H1 (cell line): ENCODE measurements around the gene DFFB. TPM values are rescaled to one million over a fixed set of nuclear protein-coding genes. Genes with fewer than 3 reads are reported as not detected.

Source experiments
- BACH1 ChIP-seq: IDR thresholded peaks from 2 replicates; pipeline ENCODE4 v1.6.1; 2012; ENCODE audit warnings: low read length, improper control_type of control experiment
- CBX8 ChIP-seq: fragments of 300-800, 300-1000 bp; sonication (generic); IDR thresholded peaks from 2 replicates; pipeline ENCODE4 v1.7.1; 2016; ENCODE audit warnings: low read depth, low read length, borderline replicate concordance
- CEBPB ChIP-seq: IDR thresholded peaks from 2 replicates; pipeline ENCODE4 v1.6.1; 2012; ENCODE audit warnings: low read depth, low read length
- CHD1 ChIP-seq: IDR thresholded peaks from 2 replicates; pipeline ENCODE4 v1.6.1; 2012; ENCODE audit warnings: low read depth, low read length, improper control_type of control experiment
- CHD7 ChIP-seq: fragments of 300-600 bp; sonication (generic); IDR thresholded peaks from 2 replicates; pipeline ENCODE4 v1.7.1; 2012; ENCODE audit warnings: low read length, moderate library complexity, mild to moderate bottlenecking, inconsistent platforms; ENCODE audit not compliant: insufficient replicate concordance
- EGR1 ChIP-seq: IDR thresholded peaks from 2 replicates; pipeline ENCODE4 v1.6.1; 2011; ENCODE audit warnings: low read depth, low read length, borderline replicate concordance
- FOSL1 ChIP-seq: IDR thresholded peaks from 2 replicates; pipeline ENCODE4 v1.6.1; 2011; ENCODE audit warnings: mild to moderate bottlenecking, low read depth, low read length, moderate library complexity; ENCODE audit not compliant: insufficient read depth
- JUN ChIP-seq: IDR thresholded peaks from 2 replicates; pipeline ENCODE4 v1.6.1; 2011; ENCODE audit warnings: low read depth, mild to moderate bottlenecking, improper control_type of control experiment, low read length
- KDM4A ChIP-seq: IDR thresholded peaks from one replicate; pipeline ENCODE4 v1.7.1; 2012; ENCODE audit warnings: low read depth, mild to moderate bottlenecking, moderate library complexity, low read length, inconsistent platforms; ENCODE audit not compliant: severe bottlenecking
- KDM5A ChIP-seq: fragments of 200-600 bp; IDR thresholded peaks from 2 replicates; pipeline ENCODE4 v1.7.1; 2012; ENCODE audit warnings: mild to moderate bottlenecking, low read length, inconsistent platforms, mixed read lengths
- SIRT6 ChIP-seq: IDR thresholded peaks from one replicate; pipeline ENCODE4 v1.7.1; 2012; ENCODE audit warnings: low read length, inconsistent platforms
- SP1 ChIP-seq: IDR thresholded peaks from 2 replicates; pipeline ENCODE4 v1.6.1; 2011; ENCODE audit warnings: low read depth, low read length
- SP4 ChIP-seq: IDR thresholded peaks from 2 replicates; pipeline ENCODE4 v1.6.1; 2012; ENCODE audit warnings: low read length, inconsistent platforms
- TAF1 ChIP-seq: IDR thresholded peaks from 2 replicates; pipeline ENCODE4 v1.6.1; 2011; ENCODE audit warnings: mild to moderate bottlenecking, low read depth, low read length
- polyA plus RNA-seq, 7 experiments: library from polyadenylated mRNA; depleted of rRNA in 3 of 7; stranded (reverse) in 5 of 7; unstranded in 2 of 7; fragments of >200 nt in 5 of 7; fragments of 200-250 nt in 2 of 7; gene quantifications; 1 replicate in 5 of 7; 2 replicates in 1 of 7; 4 replicates in 1 of 7; pipeline versions ENCODE4 v1.2.1 to v1.2.3, GENCODE V29; 2011 to 2013; ENCODE audit warnings: missing spikeins in 2 of 7, mixed read lengths in 2 of 7
- total RNA-seq: library from RNA; stranded (reverse); fragmentation: NEBNext Ultra II Directional; extraction: Animal tissue kit (Norgen Biotek cat#: 25700); gene quantifications from 2 replicates; pipeline ENCODE4 v1.2.1, GENCODE V29; 2021

The DFFB gene
- total and polyA plus RNA-seq, 2 of the 8 experiments (the other 6 are each of a cell fraction or from before 2014, with no cell fraction given), result 8.6 to 11.9 TPM

- no peak for TF ChIP-seq CHD7
- TF ChIP-seq SIRT6, result no peak
- TF ChIP-seq JUN, result no peak
- TF ChIP-seq FOSL1, result no peak
- TF ChIP-seq KDM4A, result peak; percentile 55
- TF ChIP-seq KDM5A, result no peak
- no peak for TF ChIP-seq CEBPB
- TF ChIP-seq BACH1, result peak; percentile 52; the same call in 1 of the 2 replicates
- TF ChIP-seq EGR1, result no peak
- TF ChIP-seq SP1, result no peak
- no peak for TF ChIP-seq CBX8
- no peak for TF ChIP-seq SP4
- TF ChIP-seq CHD1, result no peak
- no peak for TF ChIP-seq TAF1
Measured at GRCh38 chr1:3899754-3900149, 42.5 kb downstream of the DFFB start (continued).
